Rectal smooth muscle tissue (tissue), 1 donor: ENCODE results near the gene SLC9C2.
"Not testable (repeated sequence)": the region's sequence is repeated elsewhere in the genome, so short reads cannot be mapped to it uniquely, and the experiment has no call there.

Source experiments
- H3K27ac ChIP-seq: one replicate; pipeline ENCODE4 v1.7.0; 2013; ENCODE audit warnings: low read depth, low read length, inconsistent platforms
- H3K27me3 ChIP-seq: one replicate; pipeline ENCODE4 v1.7.0; 2013; ENCODE audit warnings: low read length; ENCODE audit not compliant: control insufficient read depth, insufficient read depth
- H3K36me3 ChIP-seq: one replicate; pipeline ENCODE4 v1.7.0; 2013; ENCODE audit warnings: low read length; ENCODE audit not compliant: control insufficient read depth, insufficient read depth
- H3K4me1 ChIP-seq: one replicate; pipeline ENCODE4 v1.7.0; 2013; ENCODE audit warnings: low read length; ENCODE audit not compliant: control insufficient read depth, insufficient read depth
- H3K4me3 ChIP-seq: one replicate; pipeline ENCODE4 v1.7.0; 2013; ENCODE audit warnings: low read length
- H3K9ac ChIP-seq: one replicate; pipeline ENCODE4 v1.7.0; 2013; ENCODE audit warnings: low read length

Gene SLC9C2

GRCh38 chr1:173532237-173532636 is 70.6 kb downstream of the SLC9C2 start:
- no peak overlapping the region for H3K4me3 ChIP-seq

GRCh38 chr1:173530795-173531693 is 71.8 kb downstream of the SLC9C2 start:
- Histone ChIP-seq H3K9ac (no peak overlapping the region), H3K36me3 (no peaks in the 10 kb centered on the region), H3K27me3 (no peaks in the 10 kb centered on the region), H3K27ac (no peak overlapping the region), H3K4me1 (peaks cover 6% of the 10 kb centered on the region), H3K4me3 (no peak overlapping the region)

More at GRCh38 chr1:173532237-173532636, 70.6 kb downstream of the SLC9C2 start:
- H3K4me1 ChIP-seq: peaks cover 6% of the 10 kb centered on the region
- no peaks in the 10 kb centered on the region for H3K36me3 ChIP-seq
- no peaks in the 10 kb centered on the region for H3K27me3 ChIP-seq
- H3K27ac ChIP-seq: no peak overlapping the region
- no peak overlapping the region for H3K9ac ChIP-seq

DNA sequence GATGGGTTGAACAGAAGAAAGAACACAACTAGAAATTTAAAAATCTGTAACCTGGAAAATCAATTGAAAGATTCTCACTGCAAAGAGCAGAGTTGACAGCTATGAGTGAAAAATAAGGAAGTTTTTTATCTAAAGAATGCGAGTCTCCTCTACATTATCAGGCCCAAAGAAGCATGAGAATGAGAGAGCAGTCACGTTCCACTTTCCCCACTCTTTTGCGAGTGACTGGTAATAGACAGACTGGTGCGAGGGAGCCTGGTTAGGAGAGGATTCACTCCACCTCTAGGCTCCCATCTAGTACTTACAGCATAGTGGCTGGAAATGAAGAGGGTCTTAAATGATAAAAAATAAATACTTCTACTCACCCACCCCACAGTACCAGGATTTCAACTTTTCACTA is 73.8 kb downstream of the SLC9C2 start:
- H3K4me3 ChIP-seq: no peak overlapping the region
- no peak overlapping the region for H3K27ac ChIP-seq
- H3K9ac ChIP-seq: no peak overlapping the region
- H3K4me1 ChIP-seq: peaks cover 6% of the 10 kb centered on the region
- no peaks in the 10 kb centered on the region for H3K27me3 ChIP-seq
- H3K36me3 ChIP-seq: no peaks in the 10 kb centered on the region

GRCh38 chr1:173527151-173527826 is 75.6 kb downstream of the SLC9C2 start:
- Histone ChIP-seq H3K27me3 (no peaks in the 10 kb centered on the region), H3K36me3 (no peaks in the 10 kb centered on the region), H3K9ac (no peak overlapping the region), H3K27ac (no peak overlapping the region), H3K4me1 (peaks cover 6% of the 10 kb centered on the region), H3K4me3 (no peak overlapping the region)

- Histone ChIP-seq H3K4me1 (no peaks in the 10 kb centered on the region), H3K4me3 (no peak overlapping the region), H3K27me3 (no peaks in the 10 kb centered on the region), H3K36me3 (no peaks in the 10 kb centered on the region), H3K9ac (no peak overlapping the region), H3K27ac (no peak overlapping the region)
Observed at GRCh38 chr1:173525926-173526325, 76.9 kb downstream of the SLC9C2 start.

DNA sequence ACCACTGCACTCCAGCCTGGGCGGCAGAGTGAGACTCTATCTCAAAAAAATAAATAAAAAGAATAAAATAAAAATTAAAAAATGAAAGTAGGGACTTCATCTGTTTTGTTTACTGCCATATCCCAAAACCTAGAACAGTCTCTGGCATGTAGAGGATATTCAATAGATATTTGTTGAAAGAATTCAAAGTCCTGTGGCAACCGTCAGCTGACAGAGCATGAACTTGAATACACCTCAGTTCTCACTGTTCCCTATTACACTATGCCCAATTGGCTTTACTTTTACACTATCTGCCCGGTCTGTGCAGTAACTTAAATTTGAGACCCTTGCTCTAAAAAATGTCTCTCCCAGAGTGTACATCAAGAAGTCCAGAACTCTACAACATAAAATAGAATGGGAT is 79.5 kb downstream of the SLC9C2 start:
- no peaks in the 10 kb centered on the region for H3K4me1 ChIP-seq
- H3K9ac ChIP-seq: no peak overlapping the region
- H3K27me3 ChIP-seq: no peaks in the 10 kb centered on the region
- H3K4me3 ChIP-seq: no peak overlapping the region
- no peaks in the 10 kb centered on the region for H3K36me3 ChIP-seq
- no peak overlapping the region for H3K27ac ChIP-seq

- Histone ChIP-seq H3K4me3 (no peak overlapping the region), H3K27ac (no peak overlapping the region), H3K9ac (no peak overlapping the region), H3K27me3 (no peaks in the 10 kb centered on the region), H3K36me3 (no peaks in the 10 kb centered on the region), H3K4me1 (no peaks in the 10 kb centered on the region)
Observed at GRCh38 chr1:173520799-173521198, 82.1 kb downstream of the SLC9C2 start.

- H3K4me1 ChIP-seq, H3K27ac ChIP-seq, H3K9ac ChIP-seq: not testable (repeated sequence)
Observed at GRCh38 chr1:173514503-173514902, 88.4 kb downstream of the SLC9C2 start.

DNA sequence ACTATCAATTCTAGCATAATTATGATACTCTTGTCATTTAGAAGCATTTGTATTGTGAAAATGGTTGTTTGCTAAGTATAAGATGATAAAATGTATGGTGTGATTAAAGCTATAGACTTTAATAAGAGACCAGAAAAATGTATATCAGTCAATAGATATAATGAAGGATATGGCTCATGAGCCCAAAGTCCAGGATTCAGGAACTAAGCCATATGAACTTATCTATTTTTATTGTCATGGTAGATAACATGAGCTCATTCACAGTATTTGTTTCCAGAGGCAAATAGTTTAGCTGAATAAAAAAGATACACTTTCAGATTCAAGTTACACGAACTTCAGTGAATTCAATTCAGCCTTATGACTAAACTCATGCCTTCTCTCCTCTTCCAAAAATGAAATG is 93.1 kb downstream of the SLC9C2 start:
- Histone ChIP-seq H3K4me1 (peaks cover 4% of the 10 kb centered on the region), H3K9ac (no peak overlapping the region), H3K4me3 (no peak overlapping the region), H3K36me3 (no peaks in the 10 kb centered on the region), H3K27ac (no peak overlapping the region), H3K27me3 (no peaks in the 10 kb centered on the region)

More at GRCh38 chr1:173514503-173514902, 88.4 kb downstream of the SLC9C2 start:
- not testable (repeated sequence) for H3K27me3 ChIP-seq, H3K36me3 ChIP-seq, H3K4me3 ChIP-seq

- Histone ChIP-seq H3K4me3 (no peak overlapping the region), H3K27ac (no peak overlapping the region), H3K9ac (no peak overlapping the region), H3K36me3 (no peaks in the 10 kb centered on the region), H3K27me3 (no peaks in the 10 kb centered on the region), H3K4me1 (peaks cover 4% of the 10 kb centered on the region)
Observed at GRCh38 chr1:173508541-173508940, 94.3 kb downstream of the SLC9C2 start.

DNA sequence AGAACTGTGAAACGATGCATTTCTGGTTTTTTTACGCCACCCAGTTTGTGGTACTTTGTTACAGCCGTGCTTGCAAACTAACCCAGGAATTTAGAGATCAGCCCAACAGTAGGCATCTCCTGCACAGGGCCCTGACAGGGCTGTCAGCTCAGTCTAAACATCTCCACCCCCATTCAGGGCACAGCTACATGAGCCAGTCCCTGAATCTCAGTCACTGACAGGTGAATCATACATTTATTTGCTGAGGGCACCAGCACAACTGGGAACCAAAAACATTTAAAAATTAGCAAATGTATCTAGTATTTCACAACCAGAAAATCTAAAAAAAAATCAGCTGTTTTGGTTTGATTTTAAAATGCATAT is 95.0 kb downstream of the SLC9C2 start:
- peaks cover 4% of the 10 kb centered on the region for H3K4me1 ChIP-seq
- peak overlapping the region; percentile 7 for H3K27ac ChIP-seq
- H3K4me3 ChIP-seq: no peak overlapping the region
- H3K9ac ChIP-seq: no peak overlapping the region
- H3K36me3 ChIP-seq: no peaks in the 10 kb centered on the region
- H3K27me3 ChIP-seq: no peaks in the 10 kb centered on the region

- Histone ChIP-seq H3K9ac (no peak overlapping the region), H3K27me3 (no peaks in the 10 kb centered on the region), H3K4me1 (peaks cover 4% of the 10 kb centered on the region), H3K27ac (peak overlapping the region; percentile 7), H3K36me3 (no peaks in the 10 kb centered on the region), H3K4me3 (no peak overlapping the region)
Observed at GRCh38 chr1:173507205-173507846, 95.5 kb downstream of the SLC9C2 start.
